GM18861 (cell line): ENCODE results near the gene ARFGAP1.
"Not testable (repeated sequence)": the region's sequence is repeated elsewhere in the genome, so short reads cannot be mapped to it uniquely, and the experiment has no call there.

ENCODE experiments used
- ATAC-seq: cut with Tn5 transposase; IDR thresholded peaks from one replicate; pipeline ENCODE4 v1.9.1; 2021; ENCODE audit not compliant: unreplicated experiment

Gene ARFGAP1

DNA sequence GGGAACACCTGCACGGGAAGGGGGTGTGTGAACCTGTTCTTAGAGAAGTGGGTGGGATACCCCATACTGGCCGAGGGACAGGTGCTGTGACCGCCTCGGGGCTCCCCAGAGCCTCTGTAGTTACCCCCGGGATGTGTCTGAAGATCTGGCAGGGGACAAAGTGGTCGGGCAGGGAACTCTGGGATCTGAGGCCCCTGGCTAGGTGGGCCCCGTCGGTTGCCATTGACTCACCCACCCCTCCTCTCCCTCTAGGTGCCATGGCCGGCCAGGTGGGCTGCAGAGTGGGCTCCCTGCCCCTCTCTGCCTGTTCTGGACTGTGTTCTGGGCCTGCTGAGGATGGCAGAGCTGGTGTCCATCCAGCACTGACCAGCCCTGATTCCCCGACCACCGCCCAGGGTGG is 32.6 kb upstream of the ARFGAP1 start:
- ATAC-seq = no peak

DNA sequence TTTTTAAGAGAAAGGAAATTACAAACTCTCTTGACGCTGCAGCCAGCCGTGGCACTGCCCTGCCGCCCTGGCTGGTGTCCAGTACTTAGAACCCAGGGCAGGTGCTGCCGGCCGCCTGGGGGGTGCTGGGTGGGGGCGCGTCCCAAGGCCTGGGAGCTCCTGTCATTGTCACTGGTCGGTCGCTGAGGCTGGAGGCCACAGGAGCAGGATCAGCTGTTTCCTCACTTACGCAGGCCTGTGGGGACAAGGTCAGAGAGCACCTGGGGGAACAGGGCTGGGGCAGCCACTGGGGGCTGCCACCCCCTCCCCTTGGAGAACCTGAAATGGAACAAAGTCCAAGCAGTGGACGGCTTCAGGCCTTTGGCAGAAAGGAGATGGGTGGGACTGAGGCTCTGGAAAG is 31.3 kb upstream of the ARFGAP1 start:
- no peak for ATAC-seq

DNA sequence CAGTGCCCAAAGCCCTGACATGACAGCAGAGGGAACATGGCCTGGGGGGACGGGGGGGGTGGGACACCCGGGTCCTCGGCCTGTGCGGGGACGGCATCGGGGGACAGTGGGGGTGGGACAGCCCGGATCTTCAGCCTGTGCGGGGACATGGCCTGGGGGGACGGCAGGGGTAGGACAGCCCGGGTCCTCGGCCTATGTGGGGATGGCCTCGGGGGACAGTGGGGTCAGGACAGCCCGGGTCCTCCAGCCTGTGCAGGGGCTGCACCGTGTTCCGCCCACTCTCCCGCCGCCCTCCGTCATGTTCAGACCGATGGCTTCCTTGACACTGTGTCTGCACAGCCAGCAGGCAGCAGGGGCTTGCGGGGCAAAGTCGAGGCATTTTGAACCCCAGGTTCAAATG is 29.9 kb upstream of the ARFGAP1 start:
- ATAC-seq = no peak

DNA sequence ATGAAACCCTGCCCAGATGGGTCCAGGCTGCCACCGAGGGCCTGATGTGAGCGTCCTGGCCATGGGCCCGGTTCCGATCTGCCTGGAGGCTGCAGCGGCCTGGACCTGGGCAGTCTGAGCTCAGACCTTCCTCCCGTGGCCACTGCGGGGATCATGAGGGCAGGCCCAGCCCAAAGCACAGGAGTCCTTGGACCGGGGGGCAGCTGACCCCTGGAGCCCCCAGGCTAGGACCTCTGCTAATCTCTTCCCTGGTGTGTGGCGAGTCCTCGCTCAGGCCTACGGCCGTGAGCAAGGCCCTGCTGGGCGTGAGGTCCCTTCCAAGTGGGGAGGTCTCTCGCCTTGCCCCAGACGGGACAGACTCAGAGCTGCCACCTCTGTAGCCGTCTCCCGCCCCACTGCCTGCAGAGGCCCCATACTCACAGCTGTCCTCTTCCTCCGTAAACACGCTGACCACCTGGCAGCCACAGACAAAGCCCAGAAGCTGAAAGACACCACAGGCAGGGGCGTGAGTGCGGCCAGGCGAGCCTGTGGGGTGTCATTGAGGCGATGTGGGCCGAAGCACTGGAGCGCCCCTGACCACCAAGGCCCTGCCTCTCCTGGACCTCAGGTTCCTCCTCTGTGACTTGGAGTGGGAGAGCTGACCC is 28.9 kb upstream of the ARFGAP1 start:
- no peak for ATAC-seq

DNA sequence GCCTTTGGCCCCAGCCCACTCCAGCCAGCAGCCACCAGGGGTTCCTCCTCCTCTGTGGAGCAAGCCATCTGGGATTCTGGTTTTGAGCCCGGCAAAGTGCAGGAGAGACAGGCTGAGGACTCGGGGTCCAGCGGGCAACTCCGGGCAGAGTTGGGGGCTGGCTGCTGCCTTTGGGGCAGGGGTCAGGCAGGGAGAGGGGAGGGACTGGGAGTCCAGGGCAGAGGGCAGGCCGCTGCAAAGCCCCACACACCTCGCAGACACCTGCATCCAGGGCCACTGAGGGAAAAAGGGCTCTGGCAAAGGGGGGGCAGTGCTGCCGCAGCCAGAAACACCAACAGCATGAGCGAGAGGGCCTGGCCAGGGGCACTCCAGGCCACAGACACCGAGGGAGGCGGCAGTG is 28.1 kb upstream of the ARFGAP1 start:
- no peak for ATAC-seq

DNA sequence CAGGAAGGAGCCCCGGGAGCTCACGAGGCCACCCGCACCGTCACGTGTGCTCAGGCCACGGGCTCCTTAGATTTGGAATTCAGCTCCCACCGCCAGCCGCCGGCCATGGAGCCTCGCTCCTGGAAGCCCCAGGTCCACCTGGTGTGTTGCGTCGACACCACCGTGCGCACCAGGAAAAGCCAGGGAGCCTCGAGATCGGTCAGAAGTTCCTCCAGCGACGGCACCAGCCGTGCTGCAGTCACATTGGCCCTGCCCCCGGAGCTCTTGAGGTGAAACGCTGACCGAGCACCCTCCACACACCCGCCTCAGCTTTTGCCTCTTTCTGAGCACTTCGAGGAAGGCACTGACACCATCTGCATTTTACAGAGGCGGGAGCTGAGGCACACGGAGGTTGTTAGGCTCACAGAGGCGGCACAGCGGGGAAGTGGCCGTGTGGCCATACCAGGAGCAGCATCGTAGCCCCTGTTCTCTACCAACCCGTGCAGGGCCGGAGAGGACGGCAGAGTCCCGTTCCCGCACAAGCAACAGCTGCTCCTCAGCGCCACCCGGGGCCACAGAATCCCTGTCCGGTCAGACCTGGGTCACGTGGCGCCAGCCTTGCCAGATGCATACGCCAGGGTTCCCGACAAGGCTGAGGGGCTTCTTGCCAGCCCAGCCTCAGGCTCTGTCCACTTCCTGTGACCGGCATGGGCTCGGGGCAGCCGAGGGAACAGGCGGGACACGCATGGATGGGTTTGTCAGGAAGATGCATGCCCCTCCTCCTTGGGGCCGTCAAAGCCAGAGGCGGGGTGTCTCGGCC is 25.9 kb upstream of the ARFGAP1 start:
- no peak for ATAC-seq

DNA sequence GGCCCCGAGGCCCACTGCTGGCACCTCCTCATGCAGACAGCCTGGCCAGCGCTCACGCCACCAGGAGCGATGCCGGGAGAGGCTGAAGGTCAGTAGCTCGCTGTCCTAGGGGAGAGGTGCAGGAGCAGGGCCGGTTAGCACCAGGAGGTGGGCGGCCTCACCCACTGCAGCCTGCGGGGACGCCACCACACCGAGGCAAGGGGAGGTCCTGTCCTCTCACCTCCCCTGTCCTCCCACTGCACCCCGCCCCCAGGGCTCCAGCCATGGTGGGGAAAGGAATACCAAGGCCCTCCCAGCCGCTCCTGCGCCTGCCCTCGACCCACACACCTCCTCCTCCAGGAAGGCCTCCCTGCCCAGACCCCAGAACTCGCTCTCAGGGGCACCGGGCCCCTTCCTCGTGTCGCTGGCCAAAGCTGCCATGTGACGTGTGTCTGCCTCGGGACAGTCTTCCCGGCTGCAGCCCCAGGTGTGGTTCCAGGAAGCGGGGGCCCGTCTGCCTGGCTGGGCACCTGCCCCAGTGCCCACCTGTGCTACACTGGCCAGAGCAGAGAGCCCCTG is 24.9 kb upstream of the ARFGAP1 start:
- ATAC-seq = no peak

DNA sequence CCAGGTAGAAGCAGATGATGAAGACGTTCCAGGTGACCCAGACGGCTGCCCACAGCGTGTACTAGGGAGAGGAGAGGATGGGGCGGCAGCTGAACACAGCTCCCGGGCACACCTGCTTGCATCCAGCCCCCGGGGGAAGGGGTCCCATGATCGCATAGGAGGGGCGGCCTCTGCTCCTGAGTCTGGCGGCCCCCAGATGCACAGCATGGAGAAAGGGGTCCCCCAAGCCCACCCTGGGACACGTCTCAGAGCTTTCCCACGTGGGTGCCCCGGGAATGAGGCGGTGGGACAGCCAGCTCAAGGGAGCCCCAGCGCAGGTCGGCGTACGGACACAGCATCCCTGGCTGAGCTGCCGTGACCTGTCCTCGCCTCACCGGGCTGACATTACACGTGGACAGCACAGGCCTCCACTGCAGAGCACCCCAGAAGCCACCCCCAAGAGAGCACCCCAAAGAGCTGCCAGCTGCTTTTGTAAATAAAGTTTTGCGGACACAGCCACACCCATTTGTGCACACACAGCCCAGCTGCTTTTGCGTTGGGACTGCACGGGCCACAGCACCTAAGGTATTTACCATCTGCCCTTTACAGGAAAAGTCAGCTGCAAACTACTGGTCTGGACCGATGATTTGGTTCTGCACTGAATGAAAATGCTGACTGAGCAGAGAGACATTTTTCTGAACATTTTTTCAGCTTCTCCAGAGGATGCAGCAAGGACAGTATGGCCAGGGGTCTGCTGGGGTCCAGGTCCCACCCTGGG is 23.6 kb upstream of the ARFGAP1 start:
- no peak for ATAC-seq

DNA sequence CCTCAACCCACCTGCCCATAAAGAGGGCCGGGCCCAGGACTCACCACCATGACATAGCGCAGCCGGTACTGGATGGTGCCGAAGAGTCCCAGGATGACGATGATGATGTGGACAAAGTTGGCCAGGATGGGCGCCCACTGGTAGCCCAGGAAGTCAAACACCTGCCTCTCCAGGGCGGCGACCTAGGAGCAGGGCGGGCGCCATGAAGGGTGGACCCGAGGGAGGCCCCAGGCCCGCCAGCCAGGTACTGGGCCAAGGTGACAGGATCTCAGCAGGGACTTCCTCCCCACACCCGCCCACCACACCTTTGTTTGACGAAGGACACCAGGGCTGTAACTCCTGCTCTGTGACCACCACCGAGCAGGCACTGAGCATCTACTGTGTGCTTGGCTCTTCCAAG is 22.7 kb upstream of the ARFGAP1 start:
- ATAC-seq = no peak

DNA sequence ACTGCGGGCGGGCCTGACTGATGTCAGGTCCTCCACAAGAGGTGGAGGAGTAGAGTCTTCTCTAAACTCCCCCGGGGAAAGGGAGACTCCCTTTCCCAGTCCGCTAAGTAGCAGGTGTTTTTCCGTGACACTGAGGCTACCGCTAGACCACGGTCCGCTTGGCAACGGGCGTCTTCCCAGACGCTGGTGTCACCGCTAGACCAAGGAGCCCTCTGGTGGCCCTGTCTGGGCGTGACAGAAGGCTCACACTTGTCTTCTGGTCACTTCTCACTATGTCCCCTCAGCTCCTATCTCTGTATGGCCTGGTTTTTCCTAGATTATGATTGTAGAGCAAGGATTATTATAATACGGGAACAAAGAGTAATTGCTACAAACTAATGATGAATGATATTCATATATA is 21.3 kb upstream of the ARFGAP1 start:
- not testable (repeated sequence) for ATAC-seq

DNA sequence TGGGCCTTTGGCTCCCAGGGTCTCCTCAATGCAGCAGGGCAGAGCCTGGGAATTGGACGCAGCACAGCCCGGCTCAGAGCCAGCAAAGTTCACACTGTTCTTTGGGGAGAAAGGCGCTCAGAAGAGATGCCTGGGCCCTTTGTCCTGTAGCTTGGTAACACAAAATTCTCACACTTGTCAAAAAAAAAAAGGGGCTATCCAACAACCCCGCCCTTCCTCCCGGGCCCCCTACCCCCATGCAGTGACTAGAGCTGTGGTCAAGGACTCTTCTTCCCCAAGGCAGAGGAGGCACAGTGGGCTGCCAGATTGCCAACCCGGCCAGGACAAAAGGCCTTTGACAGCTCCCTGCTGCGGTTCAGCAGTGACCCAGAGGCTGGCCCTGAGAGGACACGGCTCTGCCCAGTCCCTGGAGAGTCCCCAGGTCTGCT is 20.3 kb upstream of the ARFGAP1 start:
- no peak for ATAC-seq

DNA sequence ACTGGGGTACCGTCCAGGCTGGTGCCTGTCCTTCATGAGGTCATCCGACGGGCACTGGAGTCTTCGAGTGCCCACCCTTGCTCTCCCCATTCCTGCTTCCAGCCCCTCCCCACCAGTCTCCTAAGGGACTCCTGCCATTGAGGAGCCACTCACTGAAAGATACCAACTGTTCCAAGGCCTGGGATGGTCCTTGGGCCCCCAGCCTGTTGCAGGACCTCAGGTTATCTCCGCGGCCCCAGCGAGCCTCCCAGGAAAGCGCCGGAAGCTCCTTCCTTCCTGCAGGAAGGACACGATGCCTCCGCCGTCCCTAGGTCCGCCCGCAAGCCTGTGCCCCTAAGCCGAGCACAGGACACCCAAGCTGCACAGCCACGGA is 19.6 kb upstream of the ARFGAP1 start:
- no peak for ATAC-seq

DNA sequence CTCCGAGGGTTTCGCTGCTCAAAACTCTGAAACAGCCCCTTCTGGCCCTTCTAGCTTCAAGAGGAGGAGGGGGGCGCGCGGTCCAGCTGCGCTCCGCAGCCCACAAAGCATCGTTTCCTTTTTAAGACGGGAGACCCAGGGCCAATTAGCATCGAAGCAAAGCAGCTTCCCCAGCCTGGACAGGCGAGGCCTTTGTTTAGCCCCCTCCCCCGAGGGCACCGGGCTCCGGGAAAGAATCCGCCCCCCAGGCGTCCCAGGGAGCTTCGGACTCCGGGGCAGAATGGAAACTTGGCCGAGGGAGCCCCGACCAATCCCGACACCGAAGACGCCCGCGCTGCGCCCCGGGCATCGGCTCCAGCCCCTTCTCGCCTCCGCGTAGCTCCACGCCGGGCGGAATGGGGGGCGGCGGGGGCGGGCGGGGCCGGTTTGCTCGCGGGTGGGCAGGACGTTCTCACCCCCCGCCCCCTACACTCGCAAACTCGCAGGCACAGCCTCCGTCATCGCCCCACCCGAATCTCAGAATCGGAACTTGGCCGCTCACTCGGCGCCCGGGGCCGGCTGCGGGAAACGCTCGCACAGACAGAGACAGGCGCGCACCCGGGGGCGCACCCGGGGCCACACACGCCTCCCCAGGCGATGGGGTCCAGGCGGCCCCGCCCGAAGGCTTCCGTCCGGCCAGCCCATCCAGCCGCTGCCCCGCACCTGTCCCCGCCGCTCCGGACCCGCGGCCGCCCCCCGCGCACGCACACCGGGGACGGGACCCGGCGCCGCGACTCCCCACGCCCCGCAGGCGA is 19.0 kb upstream of the ARFGAP1 start:
- ATAC-seq = no peak

DNA sequence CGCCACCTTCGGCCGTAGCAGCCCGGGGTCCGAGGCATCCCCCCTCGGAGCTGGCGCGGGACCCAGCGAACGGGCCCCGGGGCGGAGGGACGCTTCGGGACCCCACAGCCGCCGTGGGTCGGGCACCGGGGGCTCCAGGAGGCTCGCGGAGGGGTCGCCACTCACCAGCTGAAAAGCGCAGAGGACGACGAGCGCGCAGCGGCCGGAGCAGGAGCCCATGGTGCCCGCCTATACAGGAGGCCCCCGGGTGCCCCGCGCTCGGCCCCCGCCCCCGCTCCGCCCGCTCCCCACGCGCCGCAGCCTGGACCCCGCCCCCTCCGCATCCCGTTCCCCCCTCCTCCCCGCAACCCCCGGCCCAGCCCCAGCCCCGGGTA is 18.4 kb upstream of the ARFGAP1 start, which contains the start of gene NKAIN4:
NKAIN4 (minus strand) TSS at position 232 of the 374 bp plus-strand sequence; CDS start at position 219, 13 bp downstream.
- ATAC-seq = no peak

DNA sequence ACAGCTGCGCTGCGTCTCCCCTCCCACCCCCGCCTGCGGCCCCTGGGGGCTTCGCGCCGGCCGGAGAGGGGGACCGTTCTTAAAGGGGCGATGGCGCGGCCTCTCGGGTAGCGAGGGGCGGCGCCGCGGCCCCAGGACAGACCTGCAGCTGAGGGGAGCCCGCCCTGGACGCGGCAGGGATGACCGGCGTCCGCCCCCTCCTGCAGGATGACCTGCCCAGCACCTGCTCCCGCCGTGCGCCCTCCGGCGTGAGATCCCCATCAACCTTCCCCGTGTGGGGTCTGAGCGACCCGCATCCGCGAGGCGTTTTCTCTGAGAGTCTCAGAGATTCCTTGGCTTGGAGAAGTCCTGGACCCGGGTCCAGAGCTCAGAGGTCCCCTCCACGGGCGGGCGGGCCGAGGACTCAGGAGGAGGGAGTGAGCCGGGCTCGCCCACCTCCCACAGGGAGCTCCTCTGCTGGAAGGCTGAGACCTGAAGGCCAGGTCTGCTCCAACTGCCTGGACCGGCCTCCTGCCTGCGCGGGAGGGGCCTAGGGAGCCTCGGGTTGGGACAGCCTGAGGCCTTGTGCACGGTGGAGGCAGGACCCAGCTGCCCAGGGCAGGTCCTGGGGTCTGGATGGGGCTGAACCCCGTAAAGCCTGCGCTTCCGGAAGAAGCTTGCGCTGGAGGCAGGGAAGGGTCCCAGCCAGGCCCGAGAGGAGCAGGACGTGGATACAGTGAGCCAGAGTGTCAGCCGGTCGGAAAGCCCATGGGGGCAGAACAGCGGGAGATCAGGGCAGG is 17.8 kb upstream of the ARFGAP1 start:
- ATAC-seq = no peak

DNA sequence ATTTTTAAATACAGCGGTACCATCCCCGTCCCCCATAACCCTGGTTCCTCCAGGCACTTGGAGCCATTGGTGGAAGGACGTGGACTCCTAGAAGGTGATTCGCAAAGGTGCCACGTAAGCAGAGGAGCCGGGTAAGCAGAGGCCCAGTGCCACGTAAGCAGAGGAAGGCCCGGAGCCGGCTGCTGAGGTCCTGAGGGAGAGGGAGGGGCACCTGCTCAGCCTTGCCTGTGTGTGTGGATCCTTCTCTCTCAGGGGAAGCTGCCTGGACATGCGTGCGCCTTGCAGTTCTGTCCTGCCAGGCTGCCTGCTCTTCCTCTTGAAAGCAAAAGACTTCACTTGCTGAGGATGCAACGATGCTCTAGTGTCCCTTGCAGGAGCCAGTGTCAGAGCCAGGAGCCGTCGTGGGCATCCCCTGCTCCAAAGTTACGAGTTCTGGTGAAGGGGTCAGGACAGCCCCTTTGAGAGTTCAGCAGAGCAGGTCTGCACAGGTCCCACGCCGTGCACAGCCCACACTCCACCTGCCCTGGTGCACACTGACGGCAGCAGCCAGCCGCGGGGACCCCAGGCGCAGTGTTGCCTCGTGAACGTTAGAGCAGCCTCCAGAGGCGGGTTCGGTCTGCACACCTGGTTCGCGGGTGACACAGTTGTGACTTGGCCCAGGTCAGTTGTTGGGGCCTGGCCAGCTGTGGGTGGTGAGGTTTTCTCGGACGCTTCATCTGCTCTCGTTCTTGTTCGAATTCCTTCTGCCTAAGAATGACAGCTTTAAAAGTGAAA is 16.5 kb upstream of the ARFGAP1 start:
- no peak for ATAC-seq

DNA sequence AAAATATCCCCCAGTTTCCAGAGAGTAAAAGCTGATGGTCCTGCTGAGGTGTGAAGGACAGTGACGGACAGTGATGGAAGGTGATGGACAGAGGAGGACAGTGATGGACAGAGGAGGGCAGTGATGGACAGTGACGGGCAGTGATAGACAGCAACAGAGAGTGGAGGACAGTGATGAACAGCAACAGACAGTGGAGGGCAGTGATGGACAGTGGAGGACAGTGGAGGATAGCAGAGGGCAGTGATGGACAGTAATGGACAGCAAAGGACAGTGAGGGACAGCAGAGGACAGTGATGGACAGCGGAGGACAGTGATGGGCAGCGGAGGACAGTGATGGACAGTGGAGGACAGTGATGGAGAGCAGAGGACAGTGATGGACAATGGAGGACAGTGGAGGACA is 15.7 kb upstream of the ARFGAP1 start:
- no peak for ATAC-seq

DNA sequence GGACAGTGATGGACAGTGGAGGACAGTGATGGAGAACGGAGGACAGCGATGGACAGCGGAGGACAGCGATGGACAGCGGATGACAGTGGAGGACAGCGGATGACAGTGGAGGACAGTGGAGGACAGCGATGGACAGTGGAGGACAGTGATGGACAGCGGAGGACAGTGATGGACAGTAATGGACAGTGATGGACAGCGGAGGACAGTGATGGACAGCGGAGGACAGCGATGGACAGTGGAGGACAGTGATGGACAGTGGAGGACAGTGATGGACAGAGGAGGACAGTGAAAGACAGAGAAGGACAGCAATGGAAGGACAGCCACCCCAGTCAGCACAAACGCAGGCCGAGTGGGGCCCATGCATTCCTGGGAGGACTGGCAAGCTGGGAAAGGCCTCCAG is 15.0 kb upstream of the ARFGAP1 start:
- no peak for ATAC-seq

DNA sequence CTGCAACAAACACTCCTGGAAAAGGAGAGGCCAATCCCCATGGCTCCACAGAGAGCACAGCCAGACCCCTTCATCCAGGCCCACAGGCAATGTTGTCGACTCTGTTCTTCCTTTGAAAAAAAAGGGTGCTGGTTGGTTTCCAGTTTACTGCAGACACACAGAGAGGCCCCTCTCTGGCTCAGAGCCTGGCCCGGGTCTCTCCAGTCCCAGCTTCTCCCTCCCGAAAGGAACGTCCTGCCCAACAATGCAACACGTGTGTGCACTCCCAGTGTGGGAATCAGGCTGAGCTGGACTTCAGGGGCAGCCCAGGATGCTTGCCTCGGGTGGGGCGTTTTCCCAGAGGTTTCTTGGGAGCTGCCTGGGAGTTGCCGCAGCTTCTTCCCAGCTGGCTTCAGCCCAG is 13.8 kb upstream of the ARFGAP1 start:
- no peak for ATAC-seq
